HUES64 (cell line): ENCODE data around the gene PLCB2.

Source experiments
- H3K27ac ChIP-seq: 2 replicates; pipeline ENCODE4 v1.7.0; 2013; ENCODE audit warnings: low read depth, low read length, inconsistent platforms
- H3K27me3 ChIP-seq: 2 replicates; pipeline ENCODE4 v1.6.1; 2013; ENCODE audit warnings: mild to moderate bottlenecking, low read length; ENCODE audit not compliant: insufficient read depth
- H3K36me3 ChIP-seq: 2 replicates; pipeline ENCODE4 v1.6.1; 2013; ENCODE audit warnings: mild to moderate bottlenecking, low read length; ENCODE audit not compliant: insufficient read depth
- H3K4me1 ChIP-seq: 2 replicates; pipeline ENCODE4 v1.6.1; 2013; ENCODE audit warnings: mild to moderate bottlenecking, low read length, moderate library complexity; ENCODE audit not compliant: insufficient read depth
- H3K4me3 ChIP-seq: 2 replicates; pipeline ENCODE4 v1.5.1; 2013; ENCODE audit warnings: mild to moderate bottlenecking, low read length, moderate library complexity
- H3K9ac ChIP-seq: 2 replicates; pipeline ENCODE4 v1.6.1; 2013; ENCODE audit warnings: mild to moderate bottlenecking, low read depth, low read length
- H3K9me3 ChIP-seq: 2 replicates; pipeline ENCODE4 v1.6.1; 2013; ENCODE audit warnings: low read depth, low read length; ENCODE audit not compliant: insufficient read depth
- WGBS: fragments of 150-250, 120-280 bp; methylation state at CpG from one replicate; pipeline ENCODE4 v1.1.7; 2013; ENCODE audit warnings: missing lambda C conversion rate; 5-methylcytosine and 5-hydroxymethylcytosine counted together

Gene PLCB2

GRCh38 chr15:40274350-40275274, 33.1 kb downstream of the PLCB2 start:
- peaks cover 6% of the 10 kb centered on the region for H3K4me1 ChIP-seq
- WGBS, result 67% methylated on average over 26 of the region's 26 CpGs
- H3K9me3 ChIP-seq, result no peaks in the 10 kb centered on the region

GRCh38 chr15:40273428-40273827, 34.3 kb downstream of the PLCB2 start:
- Histone ChIP-seq H3K27ac (no peak overlapping the region), H3K36me3 (no peaks in the 10 kb centered on the region), H3K9ac (no peak overlapping the region), H3K27me3 (peaks cover 3% of the 10 kb centered on the region; the same call in 1 of the 2 replicates), H3K9me3 (no peaks in the 10 kb centered on the region), H3K4me3 (no peak overlapping the region), H3K4me1 (no peaks in the 10 kb centered on the region)
- WGBS, result 88% methylated on average over 9 of the region's 9 CpGs

More at GRCh38 chr15:40274350-40275274, 33.1 kb downstream of the PLCB2 start:
- Histone ChIP-seq H3K27me3 (peaks cover 14% of the 10 kb centered on the region), H3K9ac (no peak overlapping the region), H3K36me3 (no peaks in the 10 kb centered on the region), H3K4me3 (no peak overlapping the region), H3K27ac (no peak overlapping the region)

GRCh38 chr15:40272485-40273056, 35.2 kb downstream of the PLCB2 start:
- H3K4me3 ChIP-seq, result no peak overlapping the region
- H3K9me3 ChIP-seq, result no peaks in the 10 kb centered on the region
- H3K27ac ChIP-seq, result no peak overlapping the region
- H3K4me1 ChIP-seq, result no peaks in the 10 kb centered on the region
- no peaks in the 10 kb centered on the region for H3K27me3 ChIP-seq
- 88% methylated on average over 20 of the region's 20 CpGs for WGBS
- H3K9ac ChIP-seq, result no peak overlapping the region
- H3K36me3 ChIP-seq, result no peaks in the 10 kb centered on the region

GRCh38 chr15:40271685-40272484, 35.9 kb downstream of the PLCB2 start:
- H3K27me3 ChIP-seq, result no peaks in the 10 kb centered on the region
- WGBS, result 86% methylated on average over 25 of the region's 25 CpGs
- no peaks in the 10 kb centered on the region for H3K9me3 ChIP-seq
- no peaks in the 10 kb centered on the region for H3K36me3 ChIP-seq
- no peak overlapping the region for H3K27ac ChIP-seq
- no peak overlapping the region for H3K9ac ChIP-seq
- H3K4me3 ChIP-seq, result no peak overlapping the region
- peaks cover 2% of the 10 kb centered on the region; the same call in 1 of the 2 replicates for H3K4me1 ChIP-seq

- H3K27ac ChIP-seq, result no peak overlapping the region
- whole genome bisulfite sequencing, result 91% methylated on average over 11 of the region's 11 CpGs
- H3K4me3 ChIP-seq, result no peak overlapping the region
- no peaks in the 10 kb centered on the region for H3K9me3 ChIP-seq
- H3K4me1 ChIP-seq, result peaks cover 2% of the 10 kb centered on the region; the same call in 1 of the 2 replicates
- no peaks in the 10 kb centered on the region for H3K36me3 ChIP-seq
- no peak overlapping the region for H3K9ac ChIP-seq
- H3K27me3 ChIP-seq, result no peaks in the 10 kb centered on the region
Measured at GRCh38 chr15:40270246-40270995, 37.3 kb downstream of the PLCB2 start.

GRCh38 chr15:40269604-40270003, 38.1 kb downstream of the PLCB2 start:
- H3K9me3 ChIP-seq, result no peaks in the 10 kb centered on the region
- H3K36me3 ChIP-seq, result no peaks in the 10 kb centered on the region
- H3K4me3 ChIP-seq, result no peak overlapping the region
- no peak overlapping the region for H3K27ac ChIP-seq
- WGBS, result 75% methylated on average over 4 of the region's 4 CpGs
- peaks cover 2% of the 10 kb centered on the region; the same call in 1 of the 2 replicates for H3K4me1 ChIP-seq
- no peak overlapping the region for H3K9ac ChIP-seq
- no peaks in the 10 kb centered on the region for H3K27me3 ChIP-seq

- peaks cover 2% of the 10 kb centered on the region; the same call in 1 of the 2 replicates for H3K4me1 ChIP-seq
- no peaks in the 10 kb centered on the region for H3K9me3 ChIP-seq
- H3K27ac ChIP-seq, result no peak overlapping the region
- H3K36me3 ChIP-seq, result no peaks in the 10 kb centered on the region
- H3K4me3 ChIP-seq, result no peak overlapping the region
- no peaks in the 10 kb centered on the region for H3K27me3 ChIP-seq
- 31% methylated on average over 4 of the region's 4 CpGs for WGBS
- no peak overlapping the region for H3K9ac ChIP-seq
Measured at GRCh38 chr15:40267670-40268069, 40.1 kb downstream of the PLCB2 start.

GRCh38 chr15:40266828-40267304, 40.9 kb downstream of the PLCB2 start:
- Histone ChIP-seq H3K9ac (no peak overlapping the region), H3K36me3 (no peaks in the 10 kb centered on the region), H3K27ac (no peak overlapping the region), H3K9me3 (no peaks in the 10 kb centered on the region), H3K4me1 (peaks cover 2% of the 10 kb centered on the region; the same call in 1 of the 2 replicates), H3K27me3 (no peaks in the 10 kb centered on the region), H3K4me3 (no peak overlapping the region)
- 60% methylated on average over 7 of the region's 7 CpGs for WGBS

GRCh38 chr15:40265875-40266274, 41.9 kb downstream of the PLCB2 start:
- Histone ChIP-seq H3K9me3 (no peaks in the 10 kb centered on the region), H3K27ac (no peak overlapping the region), H3K9ac (no peak overlapping the region), H3K4me1 (peaks cover 2% of the 10 kb centered on the region; the same call in 1 of the 2 replicates), H3K27me3 (no peaks in the 10 kb centered on the region), H3K36me3 (no peaks in the 10 kb centered on the region), H3K4me3 (no peak overlapping the region)
- WGBS, result 95% methylated on average over 20 of the region's 20 CpGs

GRCh38 chr15:40265355-40265754, 42.4 kb downstream of the PLCB2 start:
- Histone ChIP-seq H3K4me1 (peaks cover 2% of the 10 kb centered on the region; the same call in 1 of the 2 replicates), H3K27ac (no peak overlapping the region), H3K4me3 (no peak overlapping the region), H3K27me3 (no peaks in the 10 kb centered on the region), H3K36me3 (no peaks in the 10 kb centered on the region), H3K9me3 (no peaks in the 10 kb centered on the region), H3K9ac (no peak overlapping the region)
- WGBS, result 80% methylated on average over 10 of the region's 10 CpGs
